HepG2 (cell line): Measurements from ENCODE around the gene SMAD3. TPM values are rescaled to one million over a fixed set of nuclear protein-coding genes. Genes with fewer than 3 reads are reported as not detected.

Experiments used
- ATAC-seq: fragments of 200-7000 bp; cut with Tn5 transposase; 3 replicates; pipeline ENCODE4 v1.9.1; 2020; ENCODE audit warnings: mild to moderate bottlenecking, moderate library complexity
- BruUV-seq: library from RNA; stranded (reverse); fragments of 400-500 nt; replicated peaks from 2 replicates; lab custom pipeline; 2021; lab: Mats Ljungman, UMichigan
- CTCF ChIA-PET: fragments of 300-600 bp; formaldehyde crosslinking; extraction: SDS; loops from one replicate; lab custom pipeline; 2021; ENCODE audit warnings: low total read pairs, inconsistent platforms, low intra/inter-chr PET ratio; lab: Yijun Ruan, JAX
- POLR2A ChIA-PET: fragments of 350-600 bp; sonication (Branson Sonifier 250); formaldehyde crosslinking; loops from one replicate; lab custom pipeline; 2020; ENCODE audit warnings: antibody characterized with exemption, inconsistent platforms; lab: Yijun Ruan, JAX
- DNase-seq: peaks from one replicate; pipeline ENCODE4 v3.0.0-alpha.2; 2015; ENCODE audit warnings: low spot score
- FAIRE-seq: peaks from 3 replicates; lab custom pipeline; 2011; peaks lifted over from hg19 to GRCh38; lab: Jason Lieb, UNC
- H2AFZ ChIP-seq: one replicate; pipeline ENCODE4 v1.6.1; 2011; ENCODE audit warnings: low read length, inconsistent platforms
- H3K27ac ChIP-seq: fragments of 300-600 bp; 3 replicates; pipeline ENCODE4 v1.8.0; 2011; ENCODE audit warnings: mixed run types, mild to moderate bottlenecking, mixed read lengths, low read length, inconsistent platforms; ENCODE audit not compliant: insufficient read depth; ENCODE audit errors: extremely low read length
- H3K27me3 ChIP-seq, 2 experiments: fragments of 200-600 bp in 1 of 2; 2 replicates in 1 of 2; 3 replicates in 1 of 2; pipeline versions ENCODE4 v1.6.0 to v1.8.0; 2011; ENCODE audit warnings: low read length in 2 of 2, mild to moderate bottlenecking in 2 of 2, moderate library complexity in 2 of 2, inconsistent platforms in 1 of 2; ENCODE audit not compliant: insufficient read depth in 2 of 2, control insufficient read depth in 1 of 2
- H3K36me3 ChIP-seq, 2 experiments: fragments of 200-600 bp in 1 of 2; replicated peaks in 1 of 2; 2 replicates in 1 of 2; 3 replicates in 1 of 2; pipeline versions ENCODE4 v1.5.1 to v1.8.0; 2011; ENCODE audit warnings: low read length in 2 of 2, inconsistent platforms in 1 of 2; ENCODE audit not compliant: insufficient read depth in 2 of 2, control insufficient read depth in 1 of 2
- H3K4me1 ChIP-seq: 2 replicates; pipeline ENCODE4 v1.5.1; 2012; ENCODE audit warnings: low read length, inconsistent platforms; ENCODE audit not compliant: insufficient read depth
- H3K4me2 ChIP-seq: 2 replicates; pipeline ENCODE4 v1.6.0; 2011; ENCODE audit warnings: low read depth, low read length, inconsistent platforms
- H3K4me3 ChIP-seq, 3 experiments: fragments of 200-600 bp in 1 of 3; sonication (generic), shearing (Covaris generic) in 1 of 3; replicated peaks in 1 of 3; 2 replicates each; pipeline ENCODE4 v1.5.1; 2011 to 2016; ENCODE audit warnings: low read length in 3 of 3, inconsistent platforms in 2 of 3, low read depth in 2 of 3, mild to moderate bottlenecking in 2 of 3, control low read depth in 1 of 3, mixed read lengths in 1 of 3; ENCODE audit not compliant: insufficient read depth in 1 of 3
- H3K79me2 ChIP-seq: one replicate; pipeline ENCODE4 v1.6.1; 2011; ENCODE audit warnings: low read length, inconsistent platforms; ENCODE audit not compliant: insufficient read depth
- H3K9ac ChIP-seq: 2 replicates; pipeline ENCODE4 v1.6.0; 2011; ENCODE audit warnings: mild to moderate bottlenecking, low read depth, low read length, inconsistent platforms; ENCODE audit not compliant: insufficient read depth
- H3K9me3 ChIP-seq: 2 replicates; pipeline ENCODE4 v1.5.1; 2012; ENCODE audit warnings: mild to moderate bottlenecking, low read length
- H4K20me1 ChIP-seq: 2 replicates; pipeline ENCODE4 v1.6.0; 2011; ENCODE audit warnings: inconsistent platforms, mild to moderate bottlenecking, low read length, moderate library complexity; ENCODE audit not compliant: insufficient read depth
- ADNP ChIP-seq: sonication (generic); formaldehyde crosslinking; IDR thresholded peaks from 2 replicates; pipeline ENCODE4 v1.4.0; 2020; ENCODE audit warnings: missing genetic modification reagents
- ARHGAP35 ChIP-seq: sonication (generic); formaldehyde crosslinking; IDR thresholded peaks from 2 replicates; pipeline ENCODE4 v1.9.0; 2022; ENCODE audit warnings: mild to moderate bottlenecking, inconsistent platforms, moderate library complexity, missing genetic modification reagents, borderline replicate concordance
- CHCHD3 ChIP-seq: sonication (generic); formaldehyde crosslinking; IDR thresholded peaks from 2 replicates; pipeline ENCODE4 v1.8.0; 2022; ENCODE audit warnings: mild to moderate bottlenecking, missing genetic modification reagents, moderate library complexity
- FOXK1 ChIP-seq: sonication (generic); formaldehyde crosslinking; IDR thresholded peaks from 2 replicates; pipeline ENCODE4 v1.4.0; 2020; ENCODE audit warnings: low read depth, missing genetic modification reagents, borderline replicate concordance
- IKZF1 ChIP-seq: fragments of 450-650 bp; IDR thresholded peaks from 2 replicates; pipeline ENCODE4 v1.7.1; 2016
- JDP2 ChIP-seq: sonication (generic); formaldehyde crosslinking; IDR thresholded peaks from 2 replicates; pipeline ENCODE4 v1.8.1; 2022; ENCODE audit warnings: missing genetic modification reagents, borderline replicate concordance
- ZBTB3 ChIP-seq: sonication (generic); formaldehyde crosslinking; IDR thresholded peaks from 2 replicates; pipeline ENCODE4 v1.4.0; 2020; ENCODE audit warnings: low read depth, mild to moderate bottlenecking, moderate library complexity, missing genetic modification reagents, borderline replicate concordance
- ZKSCAN1 ChIP-seq: fragments of 150-350 bp; IDR thresholded peaks from 2 replicates; pipeline ENCODE4 v1.6.1; 2014; ENCODE audit warnings: low read length
- ZMYM4 ChIP-seq: sonication (generic); formaldehyde crosslinking; IDR thresholded peaks from 2 replicates; pipeline ENCODE4 v1.8.1; 2023; ENCODE audit warnings: mild to moderate bottlenecking, missing genetic modification reagents
- ZNF230 ChIP-seq: sonication (generic); formaldehyde crosslinking; IDR thresholded peaks from 2 replicates; pipeline ENCODE4 v1.4.0; 2020; ENCODE audit warnings: mild to moderate bottlenecking, missing genetic modification reagents
- ZNF747 ChIP-seq: sonication (generic); formaldehyde crosslinking; IDR thresholded peaks from 2 replicates; pipeline ENCODE4 v1.8.1; 2023; ENCODE audit warnings: missing genetic modification reagents, mild to moderate bottlenecking, borderline replicate concordance
- ZNF761 ChIP-seq: sonication (generic); formaldehyde crosslinking; conservative IDR thresholded peaks from 2 replicates; pipeline ENCODE4 v1.4.0; 2020; ENCODE audit warnings: mild to moderate bottlenecking, missing genetic modification reagents
- WGBS: methylation state at CpG from one replicate; pipeline ENCODE4 v1.1.6; 2017; ENCODE audit warnings: low lambda C conversion rate; 5-methylcytosine and 5-hydroxymethylcytosine counted together
- in situ Hi-C: cut with HindIII; loops from 2 replicates; pipeline ENCODE4 v1.10.0; 2017; ENCODE audit warnings: low pct_unique_long_range_greater_than_20kb; ENCODE audit not compliant: extremely low pct_ligation_motif_present
- intact Hi-C: fragments of 100-400 bp; cut with micrococcal nuclease; formaldehyde crosslinking; loops from one replicate; pipeline ENCODE4 v1.10.0; 2022; ENCODE audit not compliant: unreplicated experiment
- polyA plus RNA-seq, 8 experiments: library from polyadenylated mRNA; depleted of rRNA in 3 of 8; stranded (reverse) in 7 of 8; unstranded in 1 of 8; fragments of >200 nt; fragmentation: Illumina TruSeq in 4 of 8; extraction: Trizol in 4 of 8; gene quantifications; 2 replicates each; pipeline versions ENCODE4 v1.2.1 to v1.2.3, GENCODE V29; 2011 to 2016; ENCODE audit warnings: low read depth in 4 of 8, missing spikeins in 1 of 8, mixed read lengths in 1 of 8; ENCODE audit not compliant: insufficient read depth in 1 of 8
- total RNA-seq, 5 experiments: library from RNA; depleted of rRNA; stranded (reverse); fragments of >200 nt; fragmentation: Illumina TruSeq; extraction: Trizol; gene quantifications; 2 replicates each; pipeline ENCODE4 v1.2.3, GENCODE V29; 2016; ENCODE audit warnings: low read depth in 1 of 5
- TF ChIP-seq, protein P1 (sequence below): sonication (generic); formaldehyde crosslinking; IDR thresholded peaks from 2 replicates; pipeline ENCODE4 v1.4.0; 2020; ENCODE audit warnings: missing genetic modification reagents
- TF ChIP-seq, protein P2 (sequence below): sonication (generic); formaldehyde crosslinking; IDR thresholded peaks from 2 replicates; pipeline ENCODE4 v1.8.0; 2022; ENCODE audit warnings: missing genetic modification reagents, mild to moderate bottlenecking, inconsistent platforms, borderline replicate concordance
- TF ChIP-seq, protein P3 (sequence below): sonication (generic); formaldehyde crosslinking; IDR thresholded peaks from 2 replicates; pipeline ENCODE4 v1.8.1; 2023; ENCODE audit warnings: mild to moderate bottlenecking, missing genetic modification reagents, borderline replicate concordance

The SMAD3 gene
- total and polyA plus RNA-seq, 2 of the 13 experiments (the other 11 are each of a cell fraction or from before 2014, with no cell fraction given) = 8.6 to 56.3 TPM

DNA sequence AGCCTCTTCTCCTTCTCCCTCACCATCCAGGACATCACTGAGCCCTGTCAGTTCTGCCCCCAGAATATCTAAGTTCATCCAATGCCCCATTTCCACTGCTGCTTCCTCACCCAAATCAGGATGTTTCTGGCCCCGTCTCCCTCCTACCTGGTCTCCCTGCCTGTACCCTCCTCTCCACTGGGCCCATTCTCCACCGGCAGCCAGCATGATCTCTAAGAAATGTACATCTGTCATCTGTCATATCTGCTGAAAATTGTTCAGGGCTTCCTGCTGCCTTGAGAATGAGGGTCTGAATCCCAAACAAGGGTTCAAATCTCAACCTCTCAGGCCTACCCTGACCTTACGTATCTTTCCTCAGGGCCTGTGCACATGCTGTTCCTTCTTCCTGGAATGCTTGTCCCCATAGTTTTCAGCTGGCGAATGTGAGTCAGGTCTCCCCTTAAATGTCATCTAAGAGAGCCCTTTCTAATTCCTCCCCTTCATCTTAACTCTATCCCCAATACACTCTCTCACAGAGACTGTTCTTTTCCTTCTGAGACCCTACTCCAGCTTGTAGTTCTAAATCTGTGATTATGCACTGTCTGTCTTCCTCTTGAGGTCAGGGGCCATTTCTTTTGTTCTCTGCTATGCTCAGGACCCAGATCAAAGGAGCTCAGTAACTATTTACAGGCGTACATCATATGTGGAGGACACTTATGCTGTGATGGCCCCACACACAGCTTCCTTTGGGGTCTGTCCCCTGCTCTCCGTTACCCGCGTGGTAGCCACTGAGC, 40.8 kb downstream of the SMAD3 start:
- no peaks in the 10 kb centered on the region for H3K27me3 ChIP-seq
- TF ChIP-seq, protein P1, sequence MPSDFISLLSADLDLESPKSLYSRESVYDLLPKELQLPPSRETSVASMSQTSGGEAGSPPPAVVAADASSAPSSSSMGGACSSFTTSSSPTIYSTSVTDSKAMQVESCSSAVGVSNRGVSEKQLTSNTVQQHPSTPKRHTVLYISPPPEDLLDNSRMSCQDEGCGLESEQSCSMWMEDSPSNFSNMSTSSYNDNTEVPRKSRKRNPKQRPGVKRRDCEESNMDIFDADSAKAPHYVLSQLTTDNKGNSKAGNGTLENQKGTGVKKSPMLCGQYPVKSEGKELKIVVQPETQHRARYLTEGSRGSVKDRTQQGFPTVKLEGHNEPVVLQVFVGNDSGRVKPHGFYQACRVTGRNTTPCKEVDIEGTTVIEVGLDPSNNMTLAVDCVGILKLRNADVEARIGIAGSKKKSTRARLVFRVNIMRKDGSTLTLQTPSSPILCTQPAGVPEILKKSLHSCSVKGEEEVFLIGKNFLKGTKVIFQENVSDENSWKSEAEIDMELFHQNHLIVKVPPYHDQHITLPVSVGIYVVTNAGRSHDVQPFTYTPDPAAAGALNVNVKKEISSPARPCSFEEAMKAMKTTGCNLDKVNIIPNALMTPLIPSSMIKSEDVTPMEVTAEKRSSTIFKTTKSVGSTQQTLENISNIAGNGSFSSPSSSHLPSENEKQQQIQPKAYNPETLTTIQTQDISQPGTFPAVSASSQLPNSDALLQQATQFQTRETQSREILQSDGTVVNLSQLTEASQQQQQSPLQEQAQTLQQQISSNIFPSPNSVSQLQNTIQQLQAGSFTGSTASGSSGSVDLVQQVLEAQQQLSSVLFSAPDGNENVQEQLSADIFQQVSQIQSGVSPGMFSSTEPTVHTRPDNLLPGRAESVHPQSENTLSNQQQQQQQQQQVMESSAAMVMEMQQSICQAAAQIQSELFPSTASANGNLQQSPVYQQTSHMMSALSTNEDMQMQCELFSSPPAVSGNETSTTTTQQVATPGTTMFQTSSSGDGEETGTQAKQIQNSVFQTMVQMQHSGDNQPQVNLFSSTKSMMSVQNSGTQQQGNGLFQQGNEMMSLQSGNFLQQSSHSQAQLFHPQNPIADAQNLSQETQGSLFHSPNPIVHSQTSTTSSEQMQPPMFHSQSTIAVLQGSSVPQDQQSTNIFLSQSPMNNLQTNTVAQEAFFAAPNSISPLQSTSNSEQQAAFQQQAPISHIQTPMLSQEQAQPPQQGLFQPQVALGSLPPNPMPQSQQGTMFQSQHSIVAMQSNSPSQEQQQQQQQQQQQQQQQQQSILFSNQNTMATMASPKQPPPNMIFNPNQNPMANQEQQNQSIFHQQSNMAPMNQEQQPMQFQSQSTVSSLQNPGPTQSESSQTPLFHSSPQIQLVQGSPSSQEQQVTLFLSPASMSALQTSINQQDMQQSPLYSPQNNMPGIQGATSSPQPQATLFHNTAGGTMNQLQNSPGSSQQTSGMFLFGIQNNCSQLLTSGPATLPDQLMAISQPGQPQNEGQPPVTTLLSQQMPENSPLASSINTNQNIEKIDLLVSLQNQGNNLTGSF = no peak
- no peak for TF ChIP-seq ADNP
- TF ChIP-seq ZMYM4 (CRISPR knock-in tag) = no peak
- no peak for TF ChIP-seq JDP2 (CRISPR knock-in tag)
- no peak for TF ChIP-seq ZNF230 (CRISPR knock-in tag)
- TF ChIP-seq, protein P2, sequence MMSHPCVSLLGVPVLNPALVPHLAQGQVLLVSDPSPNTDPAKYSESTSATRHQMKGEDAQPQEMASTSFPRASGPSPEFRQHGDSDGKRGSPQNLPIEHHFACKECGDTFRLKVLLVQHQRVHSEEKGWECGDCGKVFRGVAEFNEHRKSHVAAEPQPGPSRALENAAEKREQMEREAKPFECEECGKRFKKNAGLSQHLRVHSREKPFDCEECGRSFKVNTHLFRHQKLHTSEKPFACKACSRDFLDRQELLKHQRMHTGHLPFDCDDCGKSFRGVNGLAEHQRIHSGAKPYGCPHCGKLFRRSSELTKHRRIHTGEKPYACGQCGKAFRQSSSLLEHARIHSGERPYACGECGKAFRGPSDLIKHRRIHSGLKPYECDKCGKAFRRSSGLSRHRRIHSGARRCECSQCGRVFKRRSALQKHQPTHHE (CRISPR knock-in tag) = no peak
- TF ChIP-seq CHCHD3 (CRISPR knock-in tag) = no peak
- no peak for TF ChIP-seq ZNF761 (CRISPR knock-in tag)
- no peak for TF ChIP-seq ZKSCAN1
- no peak for TF ChIP-seq ARHGAP35
- no peak for TF ChIP-seq IKZF1
- no peak for TF ChIP-seq ZBTB3 (CRISPR knock-in tag)
- TF ChIP-seq ZNF747 = no peak
- TF ChIP-seq, protein P3, sequence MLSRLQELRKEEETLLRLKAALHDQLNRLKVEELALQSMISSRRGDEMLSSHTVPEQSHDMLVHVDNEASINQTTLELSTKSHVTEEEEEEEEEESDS = no peak
- TF ChIP-seq FOXK1 (CRISPR knock-in tag) = no peak
- peak overlapping the region in 1 of 3 experiments; percentile 32; a peak in 1 of 6 replicates for H3K4me3 ChIP-seq
- H3K36me3 ChIP-seq = peaks cover 5 to 6% of the 10 kb centered on the region in 2 experiments; a peak in 3 of 5 replicates
- WGBS = 89% methylated on average over 8 of the region's 8 CpGs
- in situ Hi-C loops (no loop called here), intact Hi-C loops (loop anchor here (2.0 to 5.0 kb wide), 4 partner anchors 29 to 159 kb away; partner anchors contain the start of gene SMAD3)
- FAIRE-seq (no peak), ATAC-seq (no peak), DNase-seq (no peak)
- POLR2A ChIA-PET = interaction anchor here (1.0 to 3.8 kb wide), 15 partner anchors 9 to 174 kb away, joined by 3 to 64 read pairs (median 7); partner anchors contain the start of gene SMAD3
- H2AFZ ChIP-seq = no peak overlapping the region
- H3K27ac ChIP-seq = peak overlapping the region; percentile 72
- H4K20me1 ChIP-seq = peaks cover 67% of the 10 kb centered on the region
- CTCF ChIA-PET = interaction anchor here (1.0 kb wide), 1 partner anchor 10 kb away, joined by 3 read pairs; no protein-coding TSS in a partner anchor
- H3K4me2 ChIP-seq = peak overlapping the region; percentile 47
- peaks cover 93% of the 10 kb centered on the region for H3K4me1 ChIP-seq
- H3K9me3 ChIP-seq = no peaks in the 10 kb centered on the region
- BruUV-seq = no TSS peak
- peak overlapping the region; percentile 46; the same call in 1 of the 2 replicates for H3K9ac ChIP-seq
- H3K79me2 ChIP-seq = peaks cover 82% of the 10 kb centered on the region
